SK-N-SH (cell line): ENCODE measurements around the gene NTN1. TPM values are rescaled to one million over a fixed set of nuclear protein-coding genes. Genes with fewer than 3 reads are reported as not detected.

Experiments
- CTCF ChIA-PET: fragments of 300-600, 350-600 bp; formaldehyde crosslinking; extraction: SDS; loops from one replicate; lab custom pipeline; 2021; lab: Yijun Ruan, JAX
- POLR2A ChIA-PET: fragments of 350-600 bp; sonication (Branson Sonifier 250); formaldehyde crosslinking; extraction: SDS; loops from one replicate; lab custom pipeline; 2020; ENCODE audit warnings: antibody characterized with exemption, inconsistent platforms; lab: Yijun Ruan, JAX
- DNase-seq: peaks from one replicate; pipeline ENCODE4 v3.0.0; 2012
- H2AFZ ChIP-seq: fragments of 200-600 bp; sonication (generic); 2 replicates; pipeline ENCODE4 v1.8.1; 2016; ENCODE audit warnings: antibody characterized with exemption, mild to moderate bottlenecking, low read depth
- H3F3A ChIP-seq: fragments of 200-600 bp; sonication (generic); replicated peaks from 2 replicates; pipeline ENCODE3; 2016; ENCODE audit warnings: antibody characterized with exemption, mild to moderate bottlenecking; ENCODE audit not compliant: insufficient read depth
- H3K27ac ChIP-seq, 2 experiments: fragments of 200-500 bp in 1 of 2; fragments of 200-600 bp in 1 of 2; sonication (Bioruptor generic) in 1 of 2; sonication (generic), shearing (Covaris generic) in 1 of 2; 2 replicates each; pipeline versions ENCODE4 v1.5.1 to v1.6.1; 2014 to 2016; ENCODE audit warnings: low read depth in 2 of 2, inconsistent platforms in 1 of 2, low read length in 1 of 2, mild to moderate bottlenecking in 1 of 2, mixed read lengths in 1 of 2
- H3K27me3 ChIP-seq: fragments of 200-600 bp; sonication (generic), shearing (Covaris generic); 2 replicates; pipeline ENCODE4 v1.6.1; 2016; ENCODE audit warnings: mixed run types; ENCODE audit not compliant: insufficient read depth
- H3K36me3 ChIP-seq, 2 experiments: fragments of 200-500 bp in 1 of 2; fragments of 200-600 bp in 1 of 2; sonication (Bioruptor generic) in 1 of 2; sonication (generic) in 1 of 2; replicated peaks in 1 of 2; 2 replicates each; pipeline versions ENCODE3 to v1.5.1; 2014 to 2016; ENCODE audit warnings: low read length in 1 of 2, mild to moderate bottlenecking in 1 of 2; ENCODE audit not compliant: insufficient read depth in 2 of 2, control insufficient read depth in 1 of 2
- H3K4me1 ChIP-seq, 2 experiments: fragments of 200-500 bp in 1 of 2; fragments of 200-600 bp in 1 of 2; sonication (Bioruptor generic) in 1 of 2; sonication (generic), shearing (Covaris generic) in 1 of 2; 2 replicates each; pipeline versions ENCODE4 v1.5.1 to v1.6.1; 2014 to 2016; ENCODE audit warnings: low read depth in 1 of 2, low read length in 1 of 2, mixed run types in 1 of 2; ENCODE audit not compliant: insufficient read depth in 2 of 2, control insufficient read depth in 1 of 2
- H3K4me2 ChIP-seq: fragments of 200-600 bp; sonication (generic), shearing (Covaris generic); 2 replicates; pipeline ENCODE4 v1.6.1; 2017; ENCODE audit warnings: mixed run types
- H3K4me3 ChIP-seq, 2 experiments: fragments of 200-500 bp in 1 of 2; fragments of 200-600 bp in 1 of 2; sonication (Bioruptor generic) in 1 of 2; sonication (generic), shearing (Covaris generic) in 1 of 2; 2 replicates each; pipeline versions ENCODE4 v1.5.1 to v1.8.1; 2014 to 2016; ENCODE audit warnings: low read depth in 2 of 2, inconsistent platforms in 1 of 2, low read length in 1 of 2, mild to moderate bottlenecking in 1 of 2, mixed read lengths in 1 of 2, moderate library complexity in 1 of 2
- H3K79me2 ChIP-seq: fragments of 200-600 bp; sonication (generic); 2 replicates; pipeline ENCODE4 v1.8.1; 2017; ENCODE audit warnings: mild to moderate bottlenecking; ENCODE audit not compliant: insufficient read depth
- H3K9ac ChIP-seq: fragments of 200-600 bp; sonication (generic); 2 replicates; pipeline ENCODE4 v1.6.1; 2017; ENCODE audit warnings: mixed run types
- H3K9me2 ChIP-seq: fragments of 200-600 bp; sonication (generic); 2 replicates; pipeline ENCODE4 v1.6.1; 2017; ENCODE audit warnings: mixed run types
- H3K9me3 ChIP-seq: fragments of 200-600 bp; sonication (generic); 2 replicates; pipeline ENCODE4 v1.6.1; 2017; ENCODE audit warnings: mixed run types, mild to moderate bottlenecking, moderate library complexity
- H4K20me1 ChIP-seq: fragments of 200-600 bp; sonication (generic); 2 replicates; pipeline ENCODE4 v1.6.1; 2017; ENCODE audit warnings: mild to moderate bottlenecking, mixed run types; ENCODE audit not compliant: insufficient read depth
- CHD2 ChIP-seq: fragments of 150-350 bp; IDR thresholded peaks from 2 replicates; pipeline ENCODE4 v1.6.1; 2018; ENCODE audit warnings: low read length; ENCODE audit not compliant: partially characterized antibody
- ELF1 ChIP-seq: IDR thresholded peaks from 2 replicates; pipeline ENCODE4 v1.4.0; 2012
- EP300 ChIP-seq, 2 experiments: IDR thresholded peaks; 2 replicates each; pipeline versions ENCODE4 v1.4.0 to v1.6.1; 2012; ENCODE audit warnings: borderline replicate concordance in 1 of 2, low read depth in 1 of 2, low read length in 1 of 2
- FOSL2 ChIP-seq: IDR thresholded peaks from 2 replicates; pipeline ENCODE4 v1.4.0; 2012; ENCODE audit warnings: low read depth, mild to moderate bottlenecking, moderate library complexity, borderline replicate concordance
- FOXJ3 ChIP-seq: sonication (generic); formaldehyde crosslinking; IDR thresholded peaks from 2 replicates; pipeline ENCODE4 v1.5.1; 2020; ENCODE audit warnings: mild to moderate bottlenecking, missing genetic modification reagents
- GABPA ChIP-seq: IDR thresholded peaks from 2 replicates; pipeline ENCODE4 v1.4.0; 2012; ENCODE audit warnings: low read depth, mild to moderate bottlenecking
- JUND ChIP-seq: IDR thresholded peaks from 2 replicates; pipeline ENCODE4 v1.4.0; 2012
- MAX ChIP-seq: IDR thresholded peaks from 2 replicates; pipeline ENCODE4 v1.4.0; 2012; ENCODE audit warnings: low read depth
- MEF2A ChIP-seq: IDR thresholded peaks from 2 replicates; pipeline ENCODE4 v1.4.0; 2012; ENCODE audit warnings: low read depth, borderline replicate concordance
- NFIC ChIP-seq: IDR thresholded peaks from 2 replicates; pipeline ENCODE4 v1.4.0; 2012; ENCODE audit warnings: borderline replicate concordance
- NRF1 ChIP-seq: IDR thresholded peaks from 2 replicates; pipeline ENCODE4 v1.6.1; 2012; ENCODE audit warnings: low read depth, mild to moderate bottlenecking, low read length
- PBX3 ChIP-seq: IDR thresholded peaks from 2 replicates; pipeline ENCODE4; 2012
- POLR2AphosphoS5 ChIP-seq: IDR thresholded peaks from 2 replicates; pipeline ENCODE4 v1.6.1; 2012; ENCODE audit warnings: low read depth, low read length
- SIN3A ChIP-seq: IDR thresholded peaks from 2 replicates; pipeline ENCODE4 v1.6.1; 2012; ENCODE audit warnings: low read depth, mild to moderate bottlenecking, low read length, moderate library complexity, borderline replicate concordance
- SMC3 ChIP-seq: IDR thresholded peaks from 2 replicates; pipeline ENCODE4 v1.6.1; 2012; ENCODE audit warnings: low read depth, low read length, improper control_type of control experiment
- TAF1 ChIP-seq: IDR thresholded peaks from 2 replicates; pipeline ENCODE4 v1.6.1; 2012; ENCODE audit warnings: low read depth, mild to moderate bottlenecking, low read length, moderate library complexity, borderline replicate concordance
- TCF12 ChIP-seq: IDR thresholded peaks from 2 replicates; pipeline ENCODE4 v1.4.0; 2012
- YY1 ChIP-seq: IDR thresholded peaks from 2 replicates; pipeline ENCODE4 v1.4.0; 2012; ENCODE audit warnings: low read depth, mild to moderate bottlenecking
- WGBS: methylation state at CpG from one replicate; pipeline ENCODE4 v1.1.6; 2017; ENCODE audit warnings: low lambda C conversion rate; 5-methylcytosine and 5-hydroxymethylcytosine counted together
- polyA plus RNA-seq, 3 experiments: library from polyadenylated mRNA; depleted of rRNA; stranded (reverse); fragments of >200 nt; gene quantifications; 2 replicates each; pipeline ENCODE4 v1.2.3, GENCODE V29; 2012
- TF ChIP-seq, protein P1 (sequence below): fragments of 200-600 bp; sonication (generic); IDR thresholded peaks from 2 replicates; pipeline ENCODE4 v1.6.1; 2017; ENCODE audit warnings: antibody characterized with exemption, mild to moderate bottlenecking, moderate library complexity
- TF ChIP-seq, protein P2 (sequence below): IDR thresholded peaks from 2 replicates; pipeline ENCODE4 v1.4.0; 2012; ENCODE audit warnings: low read depth, borderline replicate concordance
- TF ChIP-seq, protein P3 (sequence below): IDR thresholded peaks from 2 replicates; pipeline ENCODE4 v1.6.1; 2012; ENCODE audit warnings: mild to moderate bottlenecking, low read depth, low read length, moderate library complexity

Gene NTN1
- polyA plus RNA-seq, 1 of the 3 experiments (the other 2 are of a cell fraction): 0.05 TPM

GRCh38 chr17:9226130-9226793 lies 205.0 kb downstream of the NTN1 start:
- 83% methylated on average over 12 of the region's 34 CpGs for WGBS
- Histone ChIP-seq H3K9me3 (no peaks in the 10 kb centered on the region), H3K9me2 (no peaks in the 10 kb centered on the region), H4K20me1 (no peaks in the 10 kb centered on the region), H3K36me3 (no peaks in the 10 kb centered on the region), H3K4me2 (no peak overlapping the region), H3K4me3 (no peak overlapping the region), H3K4me1 (peaks cover 0 to 13% of the 10 kb centered on the region in 2 experiments; a peak in 1 of 4 replicates), H3F3A (no peaks in the 10 kb centered on the region), H3K9ac (no peak overlapping the region), H3K27ac (no peak overlapping the region), H3K27me3 (no peaks in the 10 kb centered on the region), H3K79me2 (no peaks in the 10 kb centered on the region), H2AFZ (no peak overlapping the region)
- no peak for TF ChIP-seq GABPA
- no peak for TF ChIP-seq NRF1
- no peak for TF ChIP-seq TCF12
- TF ChIP-seq TAF1: no peak
- TF ChIP-seq, protein P1, sequence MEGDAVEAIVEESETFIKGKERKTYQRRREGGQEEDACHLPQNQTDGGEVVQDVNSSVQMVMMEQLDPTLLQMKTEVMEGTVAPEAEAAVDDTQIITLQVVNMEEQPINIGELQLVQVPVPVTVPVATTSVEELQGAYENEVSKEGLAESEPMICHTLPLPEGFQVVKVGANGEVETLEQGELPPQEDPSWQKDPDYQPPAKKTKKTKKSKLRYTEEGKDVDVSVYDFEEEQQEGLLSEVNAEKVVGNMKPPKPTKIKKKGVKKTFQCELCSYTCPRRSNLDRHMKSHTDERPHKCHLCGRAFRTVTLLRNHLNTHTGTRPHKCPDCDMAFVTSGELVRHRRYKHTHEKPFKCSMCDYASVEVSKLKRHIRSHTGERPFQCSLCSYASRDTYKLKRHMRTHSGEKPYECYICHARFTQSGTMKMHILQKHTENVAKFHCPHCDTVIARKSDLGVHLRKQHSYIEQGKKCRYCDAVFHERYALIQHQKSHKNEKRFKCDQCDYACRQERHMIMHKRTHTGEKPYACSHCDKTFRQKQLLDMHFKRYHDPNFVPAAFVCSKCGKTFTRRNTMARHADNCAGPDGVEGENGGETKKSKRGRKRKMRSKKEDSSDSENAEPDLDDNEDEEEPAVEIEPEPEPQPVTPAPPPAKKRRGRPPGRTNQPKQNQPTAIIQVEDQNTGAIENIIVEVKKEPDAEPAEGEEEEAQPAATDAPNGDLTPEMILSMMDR: no peak
- TF ChIP-seq MEF2A: no peak
- TF ChIP-seq, protein P2, sequence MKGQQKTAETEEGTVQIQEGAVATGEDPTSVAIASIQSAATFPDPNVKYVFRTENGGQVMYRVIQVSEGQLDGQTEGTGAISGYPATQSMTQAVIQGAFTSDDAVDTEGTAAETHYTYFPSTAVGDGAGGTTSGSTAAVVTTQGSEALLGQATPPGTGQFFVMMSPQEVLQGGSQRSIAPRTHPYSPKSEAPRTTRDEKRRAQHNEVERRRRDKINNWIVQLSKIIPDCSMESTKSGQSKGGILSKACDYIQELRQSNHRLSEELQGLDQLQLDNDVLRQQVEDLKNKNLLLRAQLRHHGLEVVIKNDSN: no peak
- no peak for TF ChIP-seq CHD2
- TF ChIP-seq POLR2AphosphoS5: no peak
- no peak for TF ChIP-seq YY1
- no peak for TF ChIP-seq EP300 (IDR thresholded peaks at IDR 0.05; ENCODE audit: borderline replicate concordance in 1 of 2, low read depth in 1 of 2, low read length in 1 of 2)
- no peak for TF ChIP-seq SMC3
- TF ChIP-seq JUND: no peak
- TF ChIP-seq ELF1: no peak
- TF ChIP-seq MAX: no peak
- DNase-seq: no peak
- ChIA-PET CTCF (no interaction called here), POLR2A (no interaction called here)

- ChIA-PET CTCF (no interaction called here), POLR2A (no interaction called here)
- Histone ChIP-seq H3K36me3 (no peaks in the 10 kb centered on the region), H3K27ac (no peak overlapping the region), H2AFZ (no peak overlapping the region), H3K9me3 (no peaks in the 10 kb centered on the region), H4K20me1 (no peaks in the 10 kb centered on the region), H3K4me3 (no peak overlapping the region), H3K79me2 (no peaks in the 10 kb centered on the region), H3K4me1 (peaks cover 0 to 13% of the 10 kb centered on the region in 2 experiments; a peak in 1 of 4 replicates), H3F3A (no peaks in the 10 kb centered on the region), H3K4me2 (no peak overlapping the region), H3K9me2 (no peaks in the 10 kb centered on the region), H3K9ac (no peak overlapping the region), H3K27me3 (no peaks in the 10 kb centered on the region)
- no peak for DNase-seq
- 57% methylated on average over 8 of the region's 14 CpGs for WGBS
- TF ChIP-seq GABPA (no peak), JUND (no peak), TAF1 (no peak), NFIC (no peak), PBX3 (no peak), CHD2 (no peak), FOXJ3 (CRISPR knock-in tag) (no peak), TCF12 (no peak), SMC3 (no peak), SIN3A (no peak), MAX (no peak), FOSL2 (no peak)
- TF ChIP-seq, protein P3, sequence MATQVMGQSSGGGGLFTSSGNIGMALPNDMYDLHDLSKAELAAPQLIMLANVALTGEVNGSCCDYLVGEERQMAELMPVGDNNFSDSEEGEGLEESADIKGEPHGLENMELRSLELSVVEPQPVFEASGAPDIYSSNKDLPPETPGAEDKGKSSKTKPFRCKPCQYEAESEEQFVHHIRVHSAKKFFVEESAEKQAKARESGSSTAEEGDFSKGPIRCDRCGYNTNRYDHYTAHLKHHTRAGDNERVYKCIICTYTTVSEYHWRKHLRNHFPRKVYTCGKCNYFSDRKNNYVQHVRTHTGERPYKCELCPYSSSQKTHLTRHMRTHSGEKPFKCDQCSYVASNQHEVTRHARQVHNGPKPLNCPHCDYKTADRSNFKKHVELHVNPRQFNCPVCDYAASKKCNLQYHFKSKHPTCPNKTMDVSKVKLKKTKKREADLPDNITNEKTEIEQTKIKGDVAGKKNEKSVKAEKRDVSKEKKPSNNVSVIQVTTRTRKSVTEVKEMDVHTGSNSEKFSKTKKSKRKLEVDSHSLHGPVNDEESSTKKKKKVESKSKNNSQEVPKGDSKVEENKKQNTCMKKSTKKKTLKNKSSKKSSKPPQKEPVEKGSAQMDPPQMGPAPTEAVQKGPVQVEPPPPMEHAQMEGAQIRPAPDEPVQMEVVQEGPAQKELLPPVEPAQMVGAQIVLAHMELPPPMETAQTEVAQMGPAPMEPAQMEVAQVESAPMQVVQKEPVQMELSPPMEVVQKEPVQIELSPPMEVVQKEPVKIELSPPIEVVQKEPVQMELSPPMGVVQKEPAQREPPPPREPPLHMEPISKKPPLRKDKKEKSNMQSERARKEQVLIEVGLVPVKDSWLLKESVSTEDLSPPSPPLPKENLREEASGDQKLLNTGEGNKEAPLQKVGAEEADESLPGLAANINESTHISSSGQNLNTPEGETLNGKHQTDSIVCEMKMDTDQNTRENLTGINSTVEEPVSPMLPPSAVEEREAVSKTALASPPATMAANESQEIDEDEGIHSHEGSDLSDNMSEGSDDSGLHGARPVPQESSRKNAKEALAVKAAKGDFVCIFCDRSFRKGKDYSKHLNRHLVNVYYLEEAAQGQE: no peak
Observed at GRCh38 chr17:9226794-9227135, 205.5 kb downstream of the NTN1 start.
